Uterus (tissue), 2 donors: ENCODE measurements around the gene ITSN1.

Experiments used
- POLR2A ChIP-seq, 2 donors: fragments of 450-650 bp; IDR thresholded peaks; one replicate each; pipeline ENCODE4 v1.6.1; 2016; ENCODE audit warnings: antibody characterized with exemption in 2 of 2, mild to moderate bottlenecking in 1 of 2, moderate library complexity in 1 of 2
- TF ChIP-seq, protein P1 (sequence below), 4 experiments: fragments of 200-600 bp in 2 of 4; fragments of 450-650 bp in 2 of 4; sonication (generic) in 2 of 4; IDR thresholded peaks; one replicate each; pipeline ENCODE4 v1.5.1; 2016 to 2019; ENCODE audit warnings: antibody characterized with exemption in 4 of 4, mild to moderate bottlenecking in 2 of 4, moderate library complexity in 1 of 4

DNA sequence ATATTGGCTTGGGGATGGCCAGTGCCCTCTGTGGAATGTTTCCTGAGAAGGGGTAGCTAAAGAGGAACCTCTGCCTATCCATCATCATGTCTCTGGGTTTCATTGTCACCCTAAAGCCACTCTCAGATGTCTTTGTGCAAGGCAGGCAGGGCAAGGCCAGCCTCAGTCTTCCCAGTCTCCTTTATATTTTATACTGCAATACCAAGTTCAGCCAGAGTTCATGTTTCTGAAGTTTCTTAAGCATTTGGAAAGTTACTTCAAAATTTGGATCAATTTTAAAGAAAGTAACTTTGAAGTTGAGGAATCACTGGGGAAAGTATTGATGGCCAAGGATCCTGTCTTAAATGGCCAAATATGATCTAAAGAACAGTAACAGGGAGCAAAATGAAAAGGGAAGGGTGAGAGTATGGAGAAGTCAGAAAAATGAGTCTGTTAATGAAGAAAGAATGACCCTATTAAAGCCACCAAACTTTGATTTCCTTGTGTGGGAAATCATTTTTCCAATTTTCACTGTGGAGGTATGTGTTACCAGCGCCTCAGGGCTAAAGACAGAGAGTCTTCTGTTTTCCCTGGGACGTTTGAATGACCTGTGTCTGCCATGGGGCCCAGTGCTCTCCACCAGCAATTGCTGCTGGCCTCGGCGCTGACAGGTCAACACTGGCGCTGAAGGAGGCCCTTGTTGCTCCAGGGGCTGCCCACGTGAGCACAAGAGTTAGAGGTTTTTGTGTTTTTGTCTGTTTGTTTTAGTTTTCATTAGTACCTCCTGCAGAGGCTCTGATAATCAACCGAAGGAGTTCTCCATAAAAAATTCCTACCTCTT, 179.4 kb downstream of the ITSN1 start:
- TF ChIP-seq, protein P1, sequence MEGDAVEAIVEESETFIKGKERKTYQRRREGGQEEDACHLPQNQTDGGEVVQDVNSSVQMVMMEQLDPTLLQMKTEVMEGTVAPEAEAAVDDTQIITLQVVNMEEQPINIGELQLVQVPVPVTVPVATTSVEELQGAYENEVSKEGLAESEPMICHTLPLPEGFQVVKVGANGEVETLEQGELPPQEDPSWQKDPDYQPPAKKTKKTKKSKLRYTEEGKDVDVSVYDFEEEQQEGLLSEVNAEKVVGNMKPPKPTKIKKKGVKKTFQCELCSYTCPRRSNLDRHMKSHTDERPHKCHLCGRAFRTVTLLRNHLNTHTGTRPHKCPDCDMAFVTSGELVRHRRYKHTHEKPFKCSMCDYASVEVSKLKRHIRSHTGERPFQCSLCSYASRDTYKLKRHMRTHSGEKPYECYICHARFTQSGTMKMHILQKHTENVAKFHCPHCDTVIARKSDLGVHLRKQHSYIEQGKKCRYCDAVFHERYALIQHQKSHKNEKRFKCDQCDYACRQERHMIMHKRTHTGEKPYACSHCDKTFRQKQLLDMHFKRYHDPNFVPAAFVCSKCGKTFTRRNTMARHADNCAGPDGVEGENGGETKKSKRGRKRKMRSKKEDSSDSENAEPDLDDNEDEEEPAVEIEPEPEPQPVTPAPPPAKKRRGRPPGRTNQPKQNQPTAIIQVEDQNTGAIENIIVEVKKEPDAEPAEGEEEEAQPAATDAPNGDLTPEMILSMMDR (IDR thresholded peaks at IDR 0.05): no peak
- no peak for TF ChIP-seq POLR2A (IDR thresholded peaks at IDR 0.05)
